OCI-LY3 (cell line): ENCODE results near the gene CEP78.

Source experiments
- CTCF ChIP-seq: fragments of 200-600, 300-600 bp; sonication (generic); IDR thresholded peaks from 2 replicates; pipeline ENCODE4 v1.5.1; 2014; ENCODE audit warnings: antibody characterized with exemption, low read length, low read depth
- EZH2phosphoT487 ChIP-seq: fragments of 200-600 bp; shearing (Covaris generic); IDR thresholded peaks from 2 replicates; pipeline ENCODE4 v1.6.1; 2018; ENCODE audit warnings: antibody characterized with exemption, mixed run types, low read depth

DNA sequence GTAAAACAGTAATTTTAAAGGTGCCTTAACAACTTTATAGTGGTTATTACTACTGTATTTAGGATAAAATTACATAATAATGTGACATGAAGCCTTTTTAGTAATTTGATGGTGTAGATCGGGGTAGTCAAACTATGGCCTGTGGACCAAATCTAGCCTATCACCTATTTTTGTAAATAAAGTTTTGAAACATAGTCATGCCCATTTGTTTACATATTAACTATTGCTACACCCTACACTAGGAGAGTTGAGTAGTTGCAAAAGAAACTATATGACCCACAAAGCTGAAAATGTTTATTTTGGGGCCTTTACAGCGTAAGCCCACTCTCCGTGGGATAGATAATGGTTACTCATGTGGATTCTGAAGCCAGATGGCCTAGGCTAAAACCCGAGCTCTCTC is 6.2 kb downstream of the CEP78 start:
- TF ChIP-seq CTCF (no peak), EZH2phosphoT487 (no peak)
